Mucosa of descending colon (tissue), 3 donors: ENCODE measurements around the gene GNAI3. TPM values are rescaled to one million over a fixed set of nuclear protein-coding genes. Genes with fewer than 3 reads are reported as not detected.

Source experiments
- ATAC-seq: fragments of 200-7000 bp; cut with Tn5 transposase; one replicate; pipeline ENCODE4 v1.9.1; 2020; ENCODE audit warnings: mild to moderate bottlenecking, moderate library complexity
- DNase-seq, 3 donors: peaks; one replicate each; pipeline ENCODE4 v3.0.0-alpha.2; 2020
- H3K36me3 ChIP-seq: fragments of 200-600 bp; one replicate; pipeline ENCODE4 v1.8.0; 2021; ENCODE audit warnings: low read depth, mild to moderate bottlenecking
- H3K4me1 ChIP-seq: fragments of 200-600 bp; one replicate; pipeline ENCODE4 v1.8.0; 2021; ENCODE audit warnings: low read depth, mild to moderate bottlenecking
- H3K4me3 ChIP-seq: fragments of 200-600 bp; one replicate; pipeline ENCODE4 v1.8.0; 2021; ENCODE audit warnings: mild to moderate bottlenecking
- H3K9me3 ChIP-seq: fragments of 200-600 bp; one replicate; pipeline ENCODE4 v1.8.0; 2021; ENCODE audit warnings: mild to moderate bottlenecking
- CTCF ChIP-seq: fragments of 200-600 bp; IDR thresholded peaks from one replicate; pipeline ENCODE4 v1.8.0; 2022; ENCODE audit warnings: antibody characterized with exemption, mild to moderate bottlenecking
- intact Hi-C, 2 donors: fragments of 100-400 bp; cut with DNase I in 1 of 2; cut with micrococcal nuclease in 1 of 2; formaldehyde crosslinking; loops; one replicate each; pipeline versions ENCODE4 v1.11.0 to v1.11.1; 2022; cut with DNase I, micrococcal nuclease
- total RNA-seq, 3 donors: library from RNA; stranded (reverse); fragmentation: NEBNext Ultra II Directional in 2 of 3; extraction: Animal tissue kit (Norgen Biotek cat#: 25700) in 2 of 3; gene quantifications; one replicate each; pipeline versions ENCODE4 v1.2.1 to v1.2.4, GENCODE V29; 2021 to 2023
- donor health status: DM: no; HTN: no; CAD: no; lungs with moderate emphysema.
- donor health status: DM: no; HTN: no; CAD: no.
- donor health status: DM: no; HTN: yes; CAD: no.

GNAI3 gene
- total RNA-seq, 3 donors from 2014 or later, result 6.5 to 8.3 (median 7.6) TPM

GRCh38 chr1:109556563-109556962 lies 8.1 kb downstream of the GNAI3 start:
- no peak for ATAC-seq
- no peaks in the 10 kb centered on the region for H3K36me3 ChIP-seq
- no peak for DNase-seq
- no peak overlapping the region for H3K4me3 ChIP-seq
- no peak for TF ChIP-seq CTCF
- intact Hi-C loops, result no loop called here
- no peaks in the 10 kb centered on the region for H3K9me3 ChIP-seq
- peaks cover 29% of the 10 kb centered on the region for H3K4me1 ChIP-seq

- Histone ChIP-seq H3K36me3 (no peaks in the 10 kb centered on the region), H3K9me3 (no peaks in the 10 kb centered on the region), H3K4me1 (peaks cover 30% of the 10 kb centered on the region), H3K4me3 (no peak overlapping the region)
- DNase-seq (no peak), ATAC-seq (no peak)
- TF ChIP-seq CTCF, result no peak
- intact Hi-C loops, result no loop called here
Observed at GRCh38 chr1:109557520-109557919, 9.1 kb downstream of the GNAI3 start.

GRCh38 chr1:109559995-109560394 lies 11.6 kb downstream of the GNAI3 start:
- H3K9me3 ChIP-seq, result no peaks in the 10 kb centered on the region
- intact Hi-C loops, result no loop called here
- ATAC-seq, result no peak
- no peak overlapping the region for H3K4me3 ChIP-seq
- DNase-seq, result no peak
- H3K4me1 ChIP-seq, result peaks cover 47% of the 10 kb centered on the region
- no peaks in the 10 kb centered on the region for H3K36me3 ChIP-seq
- no peak for TF ChIP-seq CTCF

DNA sequence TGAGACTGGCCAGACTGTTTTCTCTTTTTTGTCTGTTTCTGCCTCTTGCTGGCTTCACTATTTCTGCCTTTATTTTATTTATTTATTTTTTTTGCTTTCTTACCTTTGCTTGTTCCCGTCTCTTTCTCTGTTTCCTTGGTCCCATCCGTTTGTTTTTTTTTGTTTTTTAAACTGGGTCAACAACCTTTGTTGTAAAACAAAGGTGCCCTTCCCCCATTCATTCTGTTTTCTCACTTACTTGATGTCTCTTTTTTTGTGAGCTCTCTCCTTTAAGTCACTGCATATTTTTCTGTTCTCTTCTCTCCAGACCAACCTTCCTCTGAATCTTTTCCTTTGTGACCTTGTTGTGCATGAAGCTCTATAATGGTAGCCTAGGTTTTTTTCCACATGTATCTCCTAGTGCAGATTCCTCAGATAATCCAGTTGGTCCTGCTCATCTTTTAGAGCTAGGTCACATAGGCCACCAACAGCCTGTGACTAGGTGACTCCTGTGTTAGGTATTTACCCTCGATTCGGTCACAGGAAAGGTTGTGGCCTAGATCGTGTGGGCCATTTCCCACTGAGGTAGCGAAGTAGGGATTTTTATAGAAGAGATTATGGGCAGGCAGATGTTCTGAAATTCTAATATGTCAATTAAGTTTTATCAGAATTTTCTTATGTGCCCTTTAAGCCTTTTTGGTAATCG lies 15.9 kb downstream of the GNAI3 start:
- Histone ChIP-seq H3K36me3 (no peaks in the 10 kb centered on the region), H3K4me3 (no peak overlapping the region), H3K4me1 (peaks cover 69% of the 10 kb centered on the region), H3K9me3 (no peaks in the 10 kb centered on the region)
- TF ChIP-seq CTCF, result no peak
- ATAC-seq (no peak), DNase-seq (no peak)
- intact Hi-C loops, result no loop called here

GRCh38 chr1:109565241-109565640 lies 16.8 kb downstream of the GNAI3 start:
- intact Hi-C loops, result no loop called here
- no peak for ATAC-seq
- H3K36me3 ChIP-seq, result no peaks in the 10 kb centered on the region
- DNase-seq, result no peak
- no peak overlapping the region for H3K4me3 ChIP-seq
- H3K9me3 ChIP-seq, result no peaks in the 10 kb centered on the region
- TF ChIP-seq CTCF, result no peak
- H3K4me1 ChIP-seq, result peaks cover 62% of the 10 kb centered on the region

GRCh38 chr1:109566982-109567381 lies 18.6 kb downstream of the GNAI3 start:
- intact Hi-C loops, result no loop called here
- no peak for DNase-seq
- no peak for ATAC-seq
- Histone ChIP-seq H3K9me3 (no peaks in the 10 kb centered on the region), H3K36me3 (no peaks in the 10 kb centered on the region), H3K4me1 (peaks cover 45% of the 10 kb centered on the region), H3K4me3 (no peak overlapping the region)
- no peak for TF ChIP-seq CTCF
